HepG2 (cell line): Measurements from ENCODE around the gene RSRC2. TPM values are rescaled to one million over a fixed set of nuclear protein-coding genes. Genes with fewer than 3 reads are reported as not detected.
A peak's percentile ranks its signal among the peaks of the same experiment; 100 is the strongest.

Experiments used
- CHD2 ChIP-seq: IDR thresholded peaks from 2 replicates; pipeline ENCODE4 v1.6.1; 2011; ENCODE audit warnings: low read depth, low read length, improper control_type of control experiment
- ETV5 ChIP-seq: IDR thresholded peaks from 2 replicates; pipeline ENCODE4 v1.6.1; 2018; ENCODE audit warnings: missing biosample characterization, missing genetic modification reagents, inconsistent platforms, borderline replicate concordance
- GABPB1 ChIP-seq: IDR thresholded peaks from 2 replicates; pipeline ENCODE4 v1.6.1; 2016; ENCODE audit warnings: mild to moderate bottlenecking, missing genetic modification reagents, moderate library complexity, missing compliant biosample characterization
- JUND ChIP-seq: sonication (generic); formaldehyde crosslinking; IDR thresholded peaks from 2 replicates; pipeline ENCODE4 v1.8.0; 2022; ENCODE audit warnings: mild to moderate bottlenecking, missing genetic modification reagents
- KMT2B ChIP-seq: IDR thresholded peaks from 2 replicates; pipeline ENCODE4 v1.6.1; 2016; ENCODE audit warnings: missing genetic modification reagents, missing compliant biosample characterization
- PAWR ChIP-seq: sonication (generic); formaldehyde crosslinking; IDR thresholded peaks from 2 replicates; pipeline ENCODE4 v1.4.0; 2020; ENCODE audit warnings: missing genetic modification reagents, mild to moderate bottlenecking, borderline replicate concordance
- POLR2A ChIP-seq, 2 experiments: IDR thresholded peaks; 2 replicates each; pipeline ENCODE4 v1.6.1; 2011; ENCODE audit warnings: low read depth in 2 of 2, low read length in 2 of 2, mild to moderate bottlenecking in 1 of 2, moderate library complexity in 1 of 2; ENCODE audit not compliant: insufficient read depth in 1 of 2
- POLR2AphosphoS5 ChIP-seq: IDR thresholded peaks from 2 replicates; pipeline ENCODE4 v1.6.1; 2012; ENCODE audit warnings: low read depth, low read length
- RORA ChIP-seq: sonication (generic); formaldehyde crosslinking; IDR thresholded peaks from 2 replicates; pipeline ENCODE4 v1.5.0; 2020; ENCODE audit warnings: mild to moderate bottlenecking, missing genetic modification reagents, moderate library complexity
- ZBTB43 ChIP-seq: sonication (generic); formaldehyde crosslinking; conservative IDR thresholded peaks from 2 replicates; pipeline ENCODE4 v1.4.0; 2020; ENCODE audit warnings: missing genetic modification reagents
- ZFP90 ChIP-seq: sonication (generic); formaldehyde crosslinking; IDR thresholded peaks from 2 replicates; pipeline ENCODE4 v1.8.0; 2022; ENCODE audit warnings: missing genetic modification reagents, mild to moderate bottlenecking, inconsistent platforms, borderline replicate concordance
- ZFY ChIP-seq: sonication (generic); formaldehyde crosslinking; IDR thresholded peaks from 2 replicates; pipeline ENCODE4 v1.4.0; 2020; ENCODE audit warnings: missing genetic modification reagents
- ZIK1 ChIP-seq: sonication (generic); formaldehyde crosslinking; IDR thresholded peaks from 2 replicates; pipeline ENCODE4 v1.5.0; 2020; ENCODE audit warnings: mild to moderate bottlenecking, low read depth, missing genetic modification reagents, borderline replicate concordance
- ZNF543 ChIP-seq: sonication (generic); formaldehyde crosslinking; IDR thresholded peaks from 2 replicates; pipeline ENCODE4 v1.4.0; 2020; ENCODE audit warnings: mild to moderate bottlenecking, missing genetic modification reagents
- ZNF546 ChIP-seq: sonication (generic); formaldehyde crosslinking; conservative IDR thresholded peaks from 2 replicates; pipeline ENCODE4 v1.8.1; 2023; ENCODE audit warnings: mild to moderate bottlenecking, missing genetic modification reagents
- ZNF572 ChIP-seq: sonication (generic); formaldehyde crosslinking; IDR thresholded peaks from 2 replicates; pipeline ENCODE4 v1.5.1; 2020; ENCODE audit warnings: mild to moderate bottlenecking, missing genetic modification reagents
- ZNF605 ChIP-seq: sonication (generic); formaldehyde crosslinking; IDR thresholded peaks from 2 replicates; pipeline ENCODE4 v1.8.0; 2022; ENCODE audit warnings: mild to moderate bottlenecking, missing genetic modification reagents
- ZNF7 ChIP-seq: IDR thresholded peaks from 2 replicates; pipeline ENCODE4 v1.6.1; 2016; ENCODE audit warnings: missing biosample characterization, missing genetic modification reagents
- ZNF878 ChIP-seq: sonication (generic); formaldehyde crosslinking; IDR thresholded peaks from 2 replicates; pipeline ENCODE4 v1.8.1; 2023; ENCODE audit warnings: mild to moderate bottlenecking, missing genetic modification reagents, moderate library complexity
- ZSCAN12 ChIP-seq: sonication (generic); formaldehyde crosslinking; IDR thresholded peaks from 2 replicates; pipeline ENCODE4 v1.9.0; 2021; ENCODE audit warnings: mild to moderate bottlenecking, missing genetic modification reagents
- ZSCAN30 ChIP-seq: sonication (generic); formaldehyde crosslinking; IDR thresholded peaks from 2 replicates; pipeline ENCODE4 v1.5.0; 2020; ENCODE audit warnings: mild to moderate bottlenecking, missing genetic modification reagents
- polyA plus RNA-seq, 8 experiments: library from polyadenylated mRNA; depleted of rRNA in 3 of 8; stranded (reverse) in 7 of 8; unstranded in 1 of 8; fragments of >200 nt; fragmentation: Illumina TruSeq in 4 of 8; extraction: Trizol in 4 of 8; gene quantifications; 2 replicates each; pipeline versions ENCODE4 v1.2.1 to v1.2.3, GENCODE V29; 2011 to 2016; ENCODE audit warnings: low read depth in 4 of 8, missing spikeins in 1 of 8, mixed read lengths in 1 of 8; ENCODE audit not compliant: insufficient read depth in 1 of 8
- total RNA-seq, 5 experiments: library from RNA; depleted of rRNA; stranded (reverse); fragments of >200 nt; fragmentation: Illumina TruSeq; extraction: Trizol; gene quantifications; 2 replicates each; pipeline ENCODE4 v1.2.3, GENCODE V29; 2016; ENCODE audit warnings: low read depth in 1 of 5
- TF ChIP-seq, protein P1 (sequence below): sonication (generic); formaldehyde crosslinking; IDR thresholded peaks from 2 replicates; pipeline ENCODE4 v1.5.0; 2020; ENCODE audit warnings: mild to moderate bottlenecking, missing genetic modification reagents
- TF ChIP-seq, protein P2 (sequence below): sonication (generic); formaldehyde crosslinking; IDR thresholded peaks from 2 replicates; pipeline ENCODE4 v1.8.0; 2022; ENCODE audit warnings: mild to moderate bottlenecking, missing genetic modification reagents, borderline replicate concordance
- TF ChIP-seq, protein P3 (sequence below): sonication (generic); formaldehyde crosslinking; IDR thresholded peaks from 2 replicates; pipeline ENCODE4 v1.8.0; 2022; ENCODE audit warnings: mild to moderate bottlenecking, missing genetic modification reagents

Gene RSRC2
- total and polyA plus RNA-seq, 2 of the 13 experiments (the other 11 are each of a cell fraction or from before 2014, with no cell fraction given): 31.4 to 77.8 TPM

GRCh38 chr12:122526683-122527477, at the start of gene RSRC2, which contains the start of gene KNTC1 (continued):
- TF ChIP-seq ZSCAN12 (CRISPR knock-in tag) (peak; percentile 46; the same call in 1 of the 2 replicates), ZNF546 (CRISPR knock-in tag) (peak; percentile 66; the same call in 1 of the 2 replicates), ZNF605 (CRISPR knock-in tag) (peak; percentile 83; the same call in 1 of the 2 replicates), GABPB1 (CRISPR knock-in tag) (peak; percentile 85), ZFY (CRISPR knock-in tag) (peak; percentile 92), CHD2 (peak; percentile 80), POLR2AphosphoS5 (peak; percentile 97), RORA (CRISPR knock-in tag) (0 out of 2 replicates have a peak, but pooled peaks have one; percentile 49), ZBTB43 (CRISPR knock-in tag) (peak; percentile 49; the same call in 1 of the 2 replicates), JUND (CRISPR knock-in tag) (0 out of 2 replicates have a peak, but pooled peaks have one; percentile 29), ZNF543 (CRISPR knock-in tag) (no peak), KMT2B (CRISPR knock-in tag) (peak; percentile 88), ZNF7 (no peak), PAWR (no peak), ZNF878 (CRISPR knock-in tag) (peak; percentile 94), ZNF572 (CRISPR knock-in tag) (no peak), ETV5 (CRISPR knock-in tag) (peak; percentile 65; the same call in 1 of the 2 replicates), ZIK1 (CRISPR knock-in tag) (peak; percentile 69; the same call in 1 of the 2 replicates), ZFP90 (peak; percentile 45), POLR2A (IDR thresholded peaks at IDR 0.05; ENCODE audit: insufficient read depth in 1 of 2, low read depth in 2 of 2, low read length in 2 of 2) (peak; percentile 81 to 99), ZSCAN30 (CRISPR knock-in tag) (peak; percentile 74; the same call in 1 of the 2 replicates)
- TF ChIP-seq, protein P1, sequence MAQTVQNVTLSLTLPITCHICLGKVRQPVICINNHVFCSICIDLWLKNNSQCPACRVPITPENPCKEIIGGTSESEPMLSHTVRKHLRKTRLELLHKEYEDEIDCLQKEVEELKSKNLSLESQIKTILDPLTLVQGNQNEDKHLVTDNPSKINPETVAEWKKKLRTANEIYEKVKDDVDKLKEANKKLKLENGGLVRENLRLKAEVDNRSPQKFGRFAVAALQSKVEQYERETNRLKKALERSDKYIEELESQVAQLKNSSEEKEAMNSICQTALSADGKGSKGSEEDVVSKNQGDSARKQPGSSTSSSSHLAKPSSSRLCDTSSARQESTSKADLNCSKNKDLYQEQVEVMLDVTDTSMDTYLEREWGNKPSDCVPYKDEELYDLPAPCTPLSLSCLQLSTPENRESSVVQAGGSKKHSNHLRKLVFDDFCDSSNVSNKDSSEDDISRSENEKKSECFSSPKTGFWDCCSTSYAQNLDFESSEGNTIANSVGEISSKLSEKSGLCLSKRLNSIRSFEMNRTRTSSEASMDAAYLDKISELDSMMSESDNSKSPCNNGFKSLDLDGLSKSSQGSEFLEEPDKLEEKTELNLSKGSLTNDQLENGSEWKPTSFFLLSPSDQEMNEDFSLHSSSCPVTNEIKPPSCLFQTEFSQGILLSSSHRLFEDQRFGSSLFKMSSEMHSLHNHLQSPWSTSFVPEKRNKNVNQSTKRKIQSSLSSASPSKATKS (CRISPR knock-in tag): peak; percentile 57; the same call in 1 of the 2 replicates
- TF ChIP-seq, protein P2, sequence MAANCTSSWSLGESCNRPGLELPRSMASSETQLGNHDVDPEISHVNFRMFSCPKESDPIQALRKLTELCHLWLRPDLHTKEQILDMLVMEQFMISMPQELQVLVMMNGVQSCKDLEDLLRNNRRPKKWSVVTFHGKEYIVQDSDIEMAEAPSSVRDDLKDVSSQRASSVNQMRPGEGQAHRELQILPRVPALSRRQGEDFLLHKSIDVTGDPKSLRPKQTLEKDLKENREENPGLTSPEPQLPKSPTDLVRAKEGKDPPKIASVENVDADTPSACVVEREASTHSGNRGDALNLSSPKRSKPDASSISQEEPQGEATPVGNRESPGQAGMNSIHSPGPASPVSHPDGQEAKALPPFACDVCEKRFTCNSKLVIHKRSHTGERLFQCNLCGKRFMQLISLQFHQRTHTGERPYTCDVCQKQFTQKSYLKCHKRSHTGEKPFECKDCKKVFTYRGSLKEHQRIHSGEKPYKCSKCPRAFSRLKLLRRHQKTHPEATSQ (CRISPR knock-in tag): peak; percentile 18; the same call in 1 of the 2 replicates
- TF ChIP-seq, protein P3, sequence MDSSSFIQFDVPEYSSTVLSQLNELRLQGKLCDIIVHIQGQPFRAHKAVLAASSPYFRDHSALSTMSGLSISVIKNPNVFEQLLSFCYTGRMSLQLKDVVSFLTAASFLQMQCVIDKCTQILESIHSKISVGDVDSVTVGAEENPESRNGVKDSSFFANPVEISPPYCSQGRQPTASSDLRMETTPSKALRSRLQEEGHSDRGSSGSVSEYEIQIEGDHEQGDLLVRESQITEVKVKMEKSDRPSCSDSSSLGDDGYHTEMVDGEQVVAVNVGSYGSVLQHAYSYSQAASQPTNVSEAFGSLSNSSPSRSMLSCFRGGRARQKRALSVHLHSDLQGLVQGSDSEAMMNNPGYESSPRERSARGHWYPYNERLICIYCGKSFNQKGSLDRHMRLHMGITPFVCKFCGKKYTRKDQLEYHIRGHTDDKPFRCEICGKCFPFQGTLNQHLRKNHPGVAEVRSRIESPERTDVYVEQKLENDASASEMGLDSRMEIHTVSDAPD (CRISPR knock-in tag): 0 out of 2 replicates have a peak, but pooled peaks have one; percentile 35
